NCI-H1105 (cell line): ENCODE data around the gene GJE1.

ENCODE experiments used
- DNase-seq: peaks from one replicate; lab custom pipeline; 2025; lab: John Stamatoyannopoulos, UW

Gene GJE1

GRCh38 chr6:142165227-142165626, 32.5 kb downstream of the GJE1 start:
- no peak for DNase-seq

GRCh38 chr6:142167071-142167470, 34.3 kb downstream of the GJE1 start:
- DNase-seq = no peak

GRCh38 chr6:142167486-142167885, 34.8 kb downstream of the GJE1 start:
- no peak for DNase-seq

- DNase-seq = no peak
Observed at GRCh38 chr6:142171351-142171750, 38.6 kb downstream of the GJE1 start.

GRCh38 chr6:142172758-142173157, 40.0 kb downstream of the GJE1 start:
- DNase-seq = no peak

GRCh38 chr6:142173980-142174379, 41.3 kb downstream of the GJE1 start:
- no peak for DNase-seq

GRCh38 chr6:142174703-142175102, 42.0 kb downstream of the GJE1 start:
- no peak for DNase-seq

GRCh38 chr6:142178129-142178528, 45.4 kb downstream of the GJE1 start:
- no peak for DNase-seq

- no peak for DNase-seq
Observed at GRCh38 chr6:142182004-142182403, 49.3 kb downstream of the GJE1 start.

GRCh38 chr6:142183351-142183750, 50.6 kb downstream of the GJE1 start:
- no peak for DNase-seq

- no peak for DNase-seq
Observed at GRCh38 chr6:142184307-142184706, 51.6 kb downstream of the GJE1 start.
